Endodermal cell (in vitro differentiated cells): ENCODE results near the gene RHBDL3. TPM values are rescaled to one million over a fixed set of nuclear protein-coding genes. Genes with fewer than 3 reads are reported as not detected.

ENCODE experiments used
- DNase-seq: peaks from one replicate; pipeline ENCODE4 v3.0.0-alpha.2; 2017
- H3K27ac ChIP-seq: 2 replicates; pipeline ENCODE4 v1.5.1; 2013; ENCODE audit warnings: mild to moderate bottlenecking, low read depth, low read length, moderate library complexity
- H3K27me3 ChIP-seq: 2 replicates; pipeline ENCODE4 v1.6.1; 2013; ENCODE audit warnings: mild to moderate bottlenecking, low read length, moderate library complexity; ENCODE audit not compliant: insufficient read depth, control insufficient read depth, poor library complexity, severe bottlenecking
- H3K36me3 ChIP-seq: 2 replicates; pipeline ENCODE4 v1.7.0; 2013; ENCODE audit warnings: mild to moderate bottlenecking, low read length, moderate library complexity; ENCODE audit not compliant: control insufficient read depth, insufficient read depth
- H3K4me1 ChIP-seq: one replicate; pipeline ENCODE4 v1.7.0; 2013; ENCODE audit warnings: low read length; ENCODE audit not compliant: control insufficient read depth, insufficient read depth
- H3K4me3 ChIP-seq: 2 replicates; pipeline ENCODE4 v1.5.1; 2013; ENCODE audit warnings: mild to moderate bottlenecking, low read length, moderate library complexity
- H3K9ac ChIP-seq: 2 replicates; pipeline ENCODE4 v1.6.1; 2013; ENCODE audit warnings: mild to moderate bottlenecking, low read length, moderate library complexity; ENCODE audit not compliant: poor library complexity, severe bottlenecking; ENCODE audit errors: extremely low read depth
- H3K9me3 ChIP-seq: 2 replicates; pipeline ENCODE4 v1.6.1; 2013; ENCODE audit warnings: mild to moderate bottlenecking, low read length, moderate library complexity; ENCODE audit not compliant: control insufficient read depth
- H3K27ac Mint-ChIP-seq: 2 replicates; pipeline ENCODE4 v1.8.0; 2020; ENCODE audit warnings: mixed read lengths
- H3K27me3 Mint-ChIP-seq: 2 replicates; pipeline ENCODE4 v1.8.0; 2021; ENCODE audit warnings: mild to moderate bottlenecking, mixed read lengths; ENCODE audit not compliant: insufficient read depth
- H3K36me3 Mint-ChIP-seq: 2 replicates; pipeline ENCODE4 v1.8.0; 2020; ENCODE audit warnings: low read depth, mixed read lengths
- H3K4me1 Mint-ChIP-seq: 2 replicates; pipeline ENCODE4 v1.8.0; 2020; ENCODE audit warnings: mixed read lengths
- H3K4me3 Mint-ChIP-seq: 2 replicates; pipeline ENCODE4 v1.8.0; 2020; ENCODE audit warnings: mild to moderate bottlenecking, moderate library complexity, mixed read lengths
- H3K9me3 Mint-ChIP-seq: 2 replicates; pipeline ENCODE4 v1.8.0; 2020; ENCODE audit warnings: mild to moderate bottlenecking, mixed read lengths
- CTCF ChIP-seq: fragments of 200-600 bp; sonication (generic); conservative IDR thresholded peaks from 2 replicates; pipeline ENCODE4 v1.5.0; 2021; ENCODE audit warnings: antibody characterized with exemption, mild to moderate bottlenecking
- WGBS, 2 experiments: methylation state at CpG; one replicate each; pipeline versions ENCODE4 v1.1.5 to v1.1.7; 2013; ENCODE audit warnings: missing lambda C conversion rate in 2 of 2, mixed read lengths in 1 of 2; ENCODE audit not compliant: insufficient coverage in 1 of 2, insufficient read length in 1 of 2; 5-methylcytosine and 5-hydroxymethylcytosine counted together
- total RNA-seq, 2 donors: library from RNA; stranded (reverse); fragmentation: NEBNext Ultra II Directional in 1 of 2; extraction: Animal tissue kit (Norgen Biotek cat#: 25700) in 1 of 2; gene quantifications; 2 replicates in 1 of 2; 3 replicates in 1 of 2; pipeline ENCODE4 v1.2.1, GENCODE V29; 2021

The RHBDL3 gene
- total RNA-seq, 2 donors from 2014 or later = 0.35 to 1.4 TPM

- peaks cover 8% of the 10 kb centered on the region for H3K4me1 Mint-ChIP-seq
Measured at GRCh38 chr17:32256701-32257019, 9.0 kb upstream of the RHBDL3 start.

GRCh38 chr17:32258383-32259140 lies 7.1 kb upstream of the RHBDL3 start:
- Histone ChIP-seq H3K9me3 (no peaks in the 10 kb centered on the region), H3K4me3 (no peak overlapping the region), H3K9ac (no peak overlapping the region), H3K27ac (peak overlapping the region; percentile 86), H3K4me1 (no peaks in the 10 kb centered on the region), H3K36me3 (no peaks in the 10 kb centered on the region), H3K27me3 (peaks cover 27% of the 10 kb centered on the region)
- no peak for TF ChIP-seq CTCF
- DNase-seq = peak; percentile 67
- Mint-ChIP-seq H3K4me3 (no peak overlapping the region), H3K27me3 (peaks cover 34% of the 10 kb centered on the region), H3K36me3 (no peaks in the 10 kb centered on the region), H3K9me3 (no peaks in the 10 kb centered on the region), H3K27ac (no peak overlapping the region), H3K4me1 (peaks cover 7% of the 10 kb centered on the region)
- WGBS, 2 experiments = 55 to 59% methylated on average over 16 to 18 of the region's 18 CpGs

More at GRCh38 chr17:32256701-32257019, 9.0 kb upstream of the RHBDL3 start:
- no peaks in the 10 kb centered on the region for H3K9me3 Mint-ChIP-seq
- Histone ChIP-seq H3K27me3 (peaks cover 8% of the 10 kb centered on the region), H3K9me3 (no peaks in the 10 kb centered on the region), H3K36me3 (no peaks in the 10 kb centered on the region), H3K4me1 (no peaks in the 10 kb centered on the region), H3K27ac (no peak overlapping the region), H3K4me3 (no peak overlapping the region), H3K9ac (no peak overlapping the region)
- DNase-seq = no peak
- no peak overlapping the region for H3K4me3 Mint-ChIP-seq
- H3K27ac Mint-ChIP-seq = no peak overlapping the region
- WGBS, 2 experiments = 90% methylated on average over 6 to 9 of the region's 9 CpGs
- no peak for TF ChIP-seq CTCF
- H3K36me3 Mint-ChIP-seq = no peaks in the 10 kb centered on the region
- peaks cover 15% of the 10 kb centered on the region for H3K27me3 Mint-ChIP-seq

GRCh38 chr17:32259586-32259985 lies 6.0 kb upstream of the RHBDL3 start:
- Mint-ChIP-seq H3K4me1 (peaks cover 12% of the 10 kb centered on the region), H3K27me3 (peaks cover 44% of the 10 kb centered on the region), H3K36me3 (no peaks in the 10 kb centered on the region), H3K4me3 (no peak overlapping the region), H3K27ac (no peak overlapping the region), H3K9me3 (no peaks in the 10 kb centered on the region)
- peak overlapping the region; percentile 44 for H3K27ac ChIP-seq
- peaks cover 37% of the 10 kb centered on the region for H3K27me3 ChIP-seq
- no peak for TF ChIP-seq CTCF
- no peak overlapping the region for H3K9ac ChIP-seq
- H3K4me1 ChIP-seq = no peaks in the 10 kb centered on the region
- WGBS, 2 experiments = 90 to 91% methylated on average over 3 to 4 of the region's 4 CpGs
- H3K9me3 ChIP-seq = no peaks in the 10 kb centered on the region
- peak; percentile 40 for DNase-seq
- H3K36me3 ChIP-seq = no peaks in the 10 kb centered on the region
- no peak overlapping the region for H3K4me3 ChIP-seq
